ENCODE data around the gene ANKRD9.

GRCh38 chr14:102498678-102499265 is 10.8 kb downstream of the ANKRD9 start:
- TF ChIP-seq POLR2A (IDR thresholded peaks at IDR 0.05) = no peak
- TF ChIP-seq CTCF (IDR thresholded peaks at IDR 0.05) = no peak
